ENCODE data around the gene PDE4B.
"Not testable (repeated sequence)": the region's sequence is repeated elsewhere in the genome, so short reads cannot be mapped to it uniquely, and the experiment has no call there.

Gene PDE4B

DNA sequence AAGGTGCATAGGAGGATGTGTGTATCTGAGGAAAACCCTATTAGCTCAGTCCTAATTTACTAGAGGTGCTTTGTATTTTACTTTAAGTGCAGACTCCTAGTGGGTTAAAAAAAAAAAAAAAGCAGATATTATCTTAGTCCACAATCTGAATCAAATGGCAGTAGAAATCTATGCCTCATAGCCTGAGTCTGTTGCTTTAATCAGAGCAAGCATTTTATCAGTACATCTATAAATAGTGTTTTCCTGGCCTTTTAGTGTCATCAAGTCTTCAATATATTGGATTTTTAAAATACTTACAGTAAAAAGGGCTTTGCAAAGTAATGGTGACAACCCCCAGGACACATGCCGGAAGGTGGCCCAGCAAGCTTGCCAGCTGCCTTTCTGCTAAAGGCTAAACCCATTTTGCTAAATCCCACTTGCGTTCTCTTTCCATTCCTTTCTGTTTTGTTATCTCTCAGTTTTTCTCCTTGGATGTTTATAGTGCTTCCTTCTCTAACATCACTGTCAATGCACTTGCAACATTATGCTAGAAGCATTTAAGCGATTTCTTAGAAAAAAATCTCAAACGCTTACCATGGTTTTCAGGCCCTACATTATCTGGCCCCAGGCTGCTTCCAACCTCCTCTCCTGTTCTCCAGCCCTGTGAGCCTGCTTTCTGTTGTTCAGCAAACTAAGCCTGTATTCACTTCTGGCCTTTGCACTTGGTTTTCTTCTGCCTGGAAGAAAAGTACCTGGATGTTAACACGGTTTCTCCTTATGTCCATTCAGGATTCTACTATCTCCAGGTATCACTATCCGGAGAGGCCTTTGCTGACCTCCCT, 206.3 kb downstream of the PDE4B start:
- DNase-seq: no peak

DNA sequence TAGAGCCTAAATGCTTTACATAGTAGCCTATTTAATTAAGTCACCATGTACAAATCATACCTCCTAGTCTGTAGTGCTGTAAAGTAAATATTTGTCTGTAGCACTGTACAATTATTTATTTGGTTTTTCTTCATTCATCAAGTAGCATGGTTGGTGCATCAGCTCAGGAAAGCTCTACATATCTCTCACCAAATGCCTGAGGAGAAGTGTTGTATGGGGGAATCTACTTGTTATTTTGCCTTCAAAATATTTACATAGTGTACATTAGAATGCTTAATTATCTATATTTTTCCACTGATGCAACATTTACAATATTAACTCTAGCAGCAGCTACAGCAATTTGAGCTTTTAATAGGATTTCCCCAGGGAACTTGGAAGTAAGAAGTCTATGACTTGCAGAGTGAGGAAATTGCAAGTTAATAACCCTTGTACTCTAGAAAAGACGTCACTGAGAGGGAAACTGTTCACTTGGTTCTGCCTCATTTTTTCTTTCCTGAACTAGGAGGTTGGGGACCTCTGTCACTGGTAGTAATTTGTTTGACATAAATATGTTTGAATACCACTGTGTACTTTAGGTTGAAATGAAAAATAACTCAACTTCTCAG, 207.4 kb downstream of the PDE4B start:
- DNase-seq: no peak

DNA sequence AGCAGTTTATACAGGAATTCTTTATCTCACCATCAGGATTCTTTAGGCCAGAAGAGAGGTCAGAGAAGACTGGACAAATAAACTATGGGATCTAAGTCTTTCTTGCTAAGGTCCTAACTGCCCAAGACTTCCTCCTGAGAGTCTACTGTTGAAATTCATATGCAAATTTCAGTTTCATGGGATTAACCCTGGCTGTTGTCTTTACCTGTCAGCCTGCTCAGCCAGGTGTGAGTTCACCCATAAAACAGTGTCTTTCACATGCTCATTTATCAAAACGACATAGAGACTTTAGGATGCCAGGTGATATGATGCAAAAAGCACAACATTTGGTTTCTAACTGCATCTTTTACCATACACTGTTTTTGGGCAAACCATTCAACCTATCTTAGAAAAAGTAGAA, 211.0 kb downstream of the PDE4B start:
- no peak for DNase-seq

DNA sequence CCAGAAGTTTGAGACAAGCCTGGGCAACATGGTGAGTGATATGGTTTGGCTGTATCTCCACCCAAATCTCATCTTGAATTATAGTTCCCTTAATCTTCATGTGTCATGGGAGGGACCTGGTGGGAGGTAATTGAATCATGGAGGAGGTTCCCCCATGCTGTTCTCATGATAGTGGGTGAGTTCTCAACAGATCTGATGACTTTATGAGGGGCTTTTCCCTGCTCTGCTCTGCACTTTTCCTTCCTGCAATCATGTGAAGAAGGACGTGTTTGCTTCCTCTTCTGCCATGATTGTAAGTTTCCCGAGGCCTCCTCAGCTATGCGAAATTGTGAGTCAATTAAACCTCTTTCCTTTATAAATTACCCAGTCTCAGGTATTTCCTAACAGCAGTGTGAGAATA, 213.8 kb downstream of the PDE4B start:
- DNase-seq: not testable (repeated sequence)

DNA sequence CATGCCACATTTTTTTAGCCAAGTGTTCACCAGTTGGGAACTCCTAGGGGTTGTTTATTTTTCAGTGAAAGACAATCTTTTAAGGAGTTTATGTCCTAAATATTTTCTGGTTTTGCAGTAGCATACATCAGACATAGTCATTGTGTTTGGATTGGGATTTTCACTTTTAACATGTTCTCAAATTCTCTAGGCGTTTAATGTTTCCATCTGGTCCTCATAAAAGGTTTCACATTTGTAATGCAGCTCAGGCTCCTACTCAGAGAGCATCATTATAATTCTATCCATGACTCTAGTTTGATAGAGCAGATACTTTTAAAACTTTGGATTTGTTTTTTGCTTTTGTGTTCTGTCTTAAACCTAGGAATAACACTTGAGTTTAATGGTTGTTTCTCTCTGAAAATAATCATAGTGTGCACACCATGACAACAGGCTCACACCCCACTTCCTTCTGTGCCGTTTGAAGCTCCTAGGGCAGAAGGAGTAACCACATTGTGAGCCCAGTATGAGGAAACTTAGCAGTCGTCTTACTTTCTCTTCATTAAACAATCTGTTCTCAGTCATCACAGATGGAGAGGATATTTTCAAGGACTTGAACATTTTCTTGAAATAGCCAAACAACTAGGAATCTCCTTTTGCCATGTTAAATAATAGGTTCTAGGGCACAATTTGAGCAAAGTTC, 219.6 kb downstream of the PDE4B start:
- no peak for DNase-seq

DNA sequence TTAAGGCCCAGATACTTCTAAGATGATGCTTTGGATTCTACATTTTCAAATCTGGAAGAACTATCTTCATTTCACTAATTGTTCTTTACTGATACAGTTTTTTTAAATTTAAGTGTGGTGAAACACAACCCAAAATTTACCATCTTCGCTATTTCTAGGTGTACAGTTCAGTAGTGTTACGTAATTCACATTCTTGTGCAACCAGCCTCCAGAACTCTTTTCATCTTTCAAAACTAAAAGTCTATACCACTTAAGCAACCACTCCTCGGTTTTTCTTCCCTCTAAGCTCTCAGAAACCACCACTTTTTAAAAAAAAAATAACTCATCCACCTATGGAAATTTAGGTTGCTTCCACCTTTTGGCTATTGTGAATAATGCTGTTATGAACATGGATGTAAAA, 220.7 kb downstream of the PDE4B start:
- no peak for DNase-seq

DNA sequence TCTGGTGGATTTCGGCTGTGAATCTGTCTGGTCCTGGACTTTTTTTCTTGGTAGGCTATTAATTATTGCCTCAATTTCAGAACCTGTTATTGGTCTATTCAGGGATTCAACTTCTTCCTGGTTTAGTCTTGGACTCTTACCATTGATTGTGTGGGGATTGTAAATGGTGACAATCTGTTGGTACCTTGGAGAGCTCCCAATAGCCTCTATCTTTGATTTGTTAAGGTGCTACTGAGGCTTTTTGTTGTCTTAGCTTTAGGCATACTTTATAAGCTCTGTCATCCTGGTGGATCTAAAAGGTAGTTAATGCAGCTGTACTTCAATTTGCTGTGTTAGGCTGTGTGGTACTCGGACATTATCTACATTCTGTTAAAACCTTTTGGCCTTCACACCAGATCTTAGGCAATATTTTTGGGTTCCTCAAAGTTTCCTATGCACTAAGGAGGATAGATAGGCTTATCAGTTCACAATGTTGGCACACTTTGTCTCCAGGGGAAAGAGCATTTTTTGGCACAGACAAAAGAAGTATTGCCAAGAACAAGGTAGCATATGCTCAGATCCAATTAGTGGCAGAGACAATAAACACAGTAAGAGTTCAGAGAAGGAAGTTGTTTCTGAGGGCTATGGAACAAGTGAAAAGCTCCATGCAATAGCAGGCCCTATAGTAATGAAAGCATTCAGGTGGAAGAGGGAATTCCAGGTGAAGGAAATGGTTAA, 230.4 kb downstream of the PDE4B start:
- DNase-seq: no peak

DNA sequence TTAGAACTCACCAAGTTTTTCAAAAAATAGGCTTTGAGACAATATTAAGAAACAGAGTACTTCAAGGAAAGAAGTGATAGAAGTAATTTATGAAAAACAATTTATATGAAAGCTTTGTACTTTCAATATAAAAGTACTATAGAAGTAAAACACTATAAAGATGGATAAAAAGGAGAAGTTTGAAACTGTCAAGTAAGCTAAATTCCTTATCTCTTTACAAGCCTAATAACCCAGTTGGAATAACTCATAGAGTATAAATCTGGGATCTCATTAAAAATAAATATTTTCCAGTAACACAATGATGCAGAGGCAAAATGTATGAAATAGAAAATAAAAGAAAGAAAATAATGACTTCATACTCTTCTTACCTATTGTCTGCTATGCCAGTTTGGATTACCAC, 232.5 kb downstream of the PDE4B start:
- DNase-seq: no peak

DNA sequence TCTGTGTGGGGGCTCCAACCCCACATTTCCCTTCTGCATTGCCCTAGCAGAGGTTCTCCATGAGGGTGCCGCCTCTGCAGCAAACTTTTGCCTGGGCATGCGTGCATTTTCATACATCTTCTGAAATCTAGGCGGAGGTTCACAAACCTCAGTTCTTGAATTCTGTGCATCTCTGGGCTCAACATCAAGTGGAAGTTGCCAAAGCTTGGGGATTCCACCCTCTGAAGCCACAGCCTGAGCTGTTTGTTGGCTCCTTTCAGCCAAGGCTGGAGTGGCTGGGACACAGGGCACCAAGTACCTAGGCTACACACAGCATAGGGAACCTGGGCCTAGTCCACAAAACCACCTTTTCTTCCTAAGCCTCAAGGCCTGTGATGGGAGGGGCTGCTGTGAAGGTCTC, 235.3 kb downstream of the PDE4B start:
- DNase-seq: no peak

DNA sequence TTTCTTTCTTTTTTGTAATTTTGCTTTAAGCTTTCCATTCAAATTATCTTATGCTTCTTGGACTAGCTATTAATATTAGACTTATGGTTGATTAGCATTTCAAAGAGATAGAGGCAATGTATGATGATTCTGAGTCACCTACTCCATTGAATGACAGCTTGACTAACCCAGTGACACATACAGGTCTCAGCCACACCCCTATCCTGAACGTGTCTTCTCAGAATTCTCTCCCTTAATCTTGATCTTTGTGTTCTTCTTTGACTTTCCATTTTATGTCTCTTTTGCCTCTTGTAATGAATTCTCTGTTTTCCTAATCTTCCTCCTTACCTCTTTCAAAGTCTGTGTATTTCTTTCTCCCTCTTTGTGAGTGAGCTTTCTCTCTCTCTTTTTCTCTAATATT, 241.1 kb downstream of the PDE4B start:
- DNase-seq: no peak

DNA sequence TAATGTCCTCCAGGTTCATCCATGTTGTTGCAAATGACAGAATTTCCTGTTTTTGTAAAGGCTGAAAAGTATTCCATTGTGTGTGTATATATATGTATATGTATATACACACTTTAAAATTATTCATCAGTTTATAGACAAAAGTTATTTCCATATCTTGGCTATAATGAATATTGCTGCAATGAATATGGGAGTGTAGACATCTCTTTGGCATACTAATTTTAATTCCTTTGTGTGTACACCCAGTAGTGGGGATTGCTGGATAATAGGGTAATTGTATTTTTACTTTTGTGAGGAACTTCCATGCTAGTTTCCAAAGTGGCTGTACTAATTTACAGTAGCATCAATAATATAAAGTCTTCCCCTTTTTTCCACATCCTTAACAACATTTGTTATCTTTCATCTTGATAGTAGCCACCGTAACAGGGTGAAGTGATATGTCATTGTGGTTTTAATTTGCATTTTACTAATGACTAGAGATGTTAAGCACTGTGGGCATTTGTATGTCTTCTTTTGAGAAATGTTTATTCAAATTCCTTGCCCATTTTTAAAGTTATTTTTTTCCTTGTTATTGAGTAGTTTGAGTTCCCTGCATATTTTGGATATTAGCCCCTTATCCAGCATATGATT, 243.0 kb downstream of the PDE4B start:
- no peak for DNase-seq

DNA sequence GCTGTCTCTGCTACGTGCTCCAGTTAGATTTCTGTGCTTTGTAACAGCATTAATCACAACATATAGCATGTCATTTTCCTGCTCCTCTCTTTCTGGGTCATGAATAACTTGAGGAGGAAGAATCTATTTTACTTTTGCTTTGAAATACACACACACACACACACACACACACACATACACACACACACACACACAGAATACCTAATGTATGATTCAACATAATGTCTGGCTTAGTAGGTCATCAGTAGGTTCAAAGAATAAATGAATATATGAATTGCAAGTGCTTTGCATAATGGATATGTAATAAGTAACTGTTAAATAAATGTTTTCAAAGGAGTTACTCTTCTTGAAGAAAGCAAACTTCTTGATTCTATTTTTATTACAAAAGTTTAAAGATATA, 249.0 kb downstream of the PDE4B start:
- DNase-seq: no peak

DNA sequence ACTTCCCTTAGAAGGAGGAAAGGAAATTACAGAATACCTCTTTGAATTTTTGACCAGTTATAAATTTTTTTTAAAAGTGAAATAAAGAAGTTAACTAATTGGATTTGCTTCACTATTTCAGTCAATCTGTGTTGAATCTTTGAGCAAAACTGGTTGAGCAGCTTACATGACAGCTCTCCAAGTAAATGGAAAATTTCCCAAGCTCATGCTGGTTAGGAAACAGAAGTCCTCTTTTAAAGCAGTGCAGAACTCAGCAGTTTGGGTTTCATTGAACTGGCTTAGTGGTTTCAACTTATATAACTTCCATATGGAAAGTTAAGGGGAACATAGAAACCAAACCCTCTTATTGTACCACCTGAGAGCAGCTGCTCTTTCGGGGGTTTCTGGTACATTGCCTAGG, 250.5 kb downstream of the PDE4B start:
- DNase-seq: no peak

DNA sequence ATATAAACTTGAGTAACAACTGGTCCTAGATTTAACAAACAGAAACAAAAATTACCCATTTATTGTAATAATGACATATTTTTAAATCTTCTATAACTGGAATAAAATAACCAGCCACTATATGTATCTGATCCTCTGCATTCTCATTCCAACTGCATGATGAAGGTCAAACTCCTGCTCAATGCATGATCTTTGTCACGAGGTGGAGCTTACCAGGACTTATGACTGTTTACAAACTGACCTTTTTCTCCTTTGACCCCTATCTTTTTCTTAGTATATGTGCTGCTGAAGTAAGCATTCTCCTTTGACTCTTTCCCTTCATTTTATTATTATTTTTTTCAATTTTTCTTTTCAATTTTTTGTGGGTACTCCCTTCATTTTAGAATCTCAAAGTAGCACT, 252.2 kb downstream of the PDE4B start:
- no peak for DNase-seq

DNA sequence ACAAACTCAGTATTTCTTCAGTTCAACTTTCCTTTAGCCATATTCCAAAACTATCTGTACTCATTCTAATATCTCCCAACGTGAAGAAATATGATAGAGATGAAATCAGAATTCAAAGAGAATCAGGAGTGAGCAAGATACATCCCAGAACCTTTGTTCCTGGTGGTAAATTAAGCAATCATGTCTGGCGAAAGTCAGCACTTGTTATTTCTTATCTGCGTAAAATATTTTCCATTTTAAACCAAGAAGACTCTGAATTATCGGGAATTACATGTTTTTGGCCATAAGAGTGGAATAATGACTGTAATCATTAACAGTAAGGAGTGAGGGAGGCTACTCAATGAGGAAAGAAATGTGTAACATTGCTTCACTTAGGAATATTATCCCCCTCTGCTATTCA, 253.7 kb downstream of the PDE4B start:
- DNase-seq: no peak

DNA sequence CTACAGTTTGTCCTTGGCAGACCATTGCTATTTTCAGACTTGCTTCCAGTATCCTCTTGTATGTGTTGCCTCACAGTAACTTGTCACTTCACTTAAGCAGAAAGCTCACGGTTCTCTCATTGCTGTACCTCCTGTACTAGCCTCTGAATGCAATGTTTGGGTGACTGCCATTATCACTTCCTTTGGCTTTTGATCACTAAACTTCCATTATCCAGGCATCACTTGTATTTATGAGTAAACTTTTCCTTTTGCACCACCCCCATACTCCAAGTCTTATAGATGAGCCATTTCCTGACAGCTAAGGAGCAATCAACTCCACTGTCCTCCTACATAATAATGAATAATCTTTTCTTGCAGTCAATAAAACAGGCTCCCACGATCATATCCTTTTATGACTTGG, 255.3 kb downstream of the PDE4B start:
- DNase-seq: no peak

DNA sequence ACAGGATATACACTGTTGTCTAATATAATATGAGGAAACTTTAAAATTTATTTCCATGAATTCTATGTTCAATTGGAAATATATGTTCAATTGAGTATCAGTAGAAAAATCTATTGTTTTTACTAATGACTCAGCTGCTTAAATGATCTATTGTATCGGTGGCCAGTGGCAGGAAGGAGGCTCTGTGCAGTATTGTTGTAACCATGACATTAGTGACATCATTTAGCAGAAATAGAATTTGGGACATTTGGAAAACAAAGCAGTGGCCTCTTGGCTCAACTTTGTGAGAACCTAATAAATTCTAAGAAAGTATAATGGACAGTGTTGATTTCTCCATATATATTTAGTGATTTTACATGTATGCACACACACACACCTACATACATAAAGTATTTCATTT, 257.4 kb downstream of the PDE4B start:
- no peak for DNase-seq

DNA sequence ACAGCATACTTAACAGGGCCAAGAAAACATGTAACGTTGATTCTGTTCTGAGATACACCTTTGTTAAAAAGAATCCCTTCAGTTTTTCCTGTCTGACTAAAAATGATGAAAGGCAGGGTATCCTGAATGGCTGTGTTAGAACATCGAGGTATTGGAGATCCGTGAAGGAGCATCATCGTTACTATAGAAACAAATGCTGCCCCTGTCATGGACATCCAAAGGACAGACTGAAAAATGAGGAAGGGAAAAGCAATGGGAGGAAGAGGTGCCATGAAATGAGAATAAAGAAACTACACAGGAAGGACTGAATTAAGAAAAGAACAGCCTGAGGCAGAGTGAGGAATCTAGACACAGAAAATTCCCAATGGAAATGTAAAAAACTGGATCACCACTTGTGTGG, 257.9 kb downstream of the PDE4B start:
- DNase-seq: no peak

DNA sequence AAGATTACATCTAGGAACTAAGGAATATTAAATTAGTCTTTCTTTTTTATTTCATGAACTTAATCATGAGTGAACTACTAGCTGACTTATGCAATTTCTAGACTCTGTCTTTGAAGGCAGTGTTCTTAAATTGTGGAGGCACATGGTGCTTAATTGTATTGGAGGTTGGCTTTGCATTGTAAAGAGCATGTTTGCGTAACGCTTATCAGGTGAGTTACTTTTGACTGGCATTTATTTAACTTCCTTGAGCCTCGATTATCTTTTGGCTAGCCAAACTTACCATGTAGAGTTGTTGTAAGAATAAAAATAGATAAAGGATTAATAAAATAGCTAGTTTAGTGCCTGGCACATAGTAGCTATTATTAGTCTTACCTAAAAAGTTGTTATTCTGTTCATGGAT, 262.4 kb downstream of the PDE4B start:
- no peak for DNase-seq

DNA sequence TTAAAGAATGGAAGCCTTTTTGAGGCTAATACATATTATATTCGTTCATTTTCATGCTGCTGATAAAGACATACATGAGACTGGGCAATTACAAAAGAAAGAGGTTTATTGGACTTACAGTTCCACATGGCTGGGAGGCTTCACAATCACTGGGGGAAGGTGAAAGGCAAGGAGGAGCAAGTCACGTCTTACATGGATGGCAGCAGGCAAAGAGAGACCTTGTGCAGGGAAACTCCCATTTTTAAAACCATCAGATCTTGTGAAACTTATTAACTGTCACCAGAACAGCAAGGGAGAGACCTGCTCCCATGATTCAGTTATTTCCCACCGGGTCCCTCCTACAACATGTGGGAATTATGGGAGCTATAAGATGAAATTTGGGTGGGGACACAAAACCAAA, 264.8 kb downstream of the PDE4B start:
- DNase-seq: not testable (repeated sequence)

DNA sequence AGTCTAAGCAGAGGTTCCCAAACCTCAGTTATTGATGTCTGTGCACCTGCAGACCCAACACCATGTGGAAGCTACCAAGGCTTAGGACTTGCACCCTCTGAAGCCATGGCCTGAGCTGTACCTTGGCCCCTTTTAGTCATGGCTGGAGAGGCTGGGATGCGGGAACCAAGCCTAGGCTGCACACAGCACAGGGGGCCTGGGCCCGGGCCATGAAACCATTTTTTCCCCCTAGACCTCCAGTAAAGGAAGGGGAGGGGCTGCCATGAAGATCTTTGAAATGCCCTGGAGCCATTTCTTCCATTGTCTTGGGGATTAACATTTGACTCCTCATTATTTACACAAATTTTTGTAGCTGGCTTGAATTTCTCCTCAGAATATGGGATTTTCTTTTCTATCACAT, 265.9 kb downstream of the PDE4B start:
- no peak for DNase-seq

DNA sequence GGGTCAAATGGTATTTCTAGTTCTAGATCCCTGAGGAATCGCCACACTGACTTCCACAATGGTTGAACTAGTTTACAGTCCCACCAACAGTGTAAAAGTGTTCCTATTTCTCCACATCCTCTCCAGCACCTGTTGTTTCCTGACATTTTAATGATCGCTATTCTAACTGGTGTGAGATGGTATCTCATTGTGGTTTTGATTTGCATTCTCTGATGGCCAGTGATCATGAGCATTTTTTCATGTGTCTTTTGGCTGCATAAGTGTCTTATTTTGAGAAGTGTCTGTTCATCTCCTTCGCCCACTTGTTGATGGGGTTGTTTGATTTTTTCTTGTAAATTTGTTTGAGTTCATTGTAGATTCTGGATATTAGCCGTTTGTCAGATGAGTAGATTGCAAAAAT, 274.5 kb downstream of the PDE4B start:
- not testable (repeated sequence) for DNase-seq

Measured in central memory CD4-positive, alpha-beta T cell (primary cell).